Nephron progenitor cell (in vitro differentiated cells): ENCODE results near the gene ATP6V1F.

ENCODE experiments used
- DNase-seq: peaks from one replicate; pipeline ENCODE4 v3.0.0; 2021
- H3K27ac Mint-ChIP-seq: 2 replicates; pipeline ENCODE4 v1.8.0; 2021; ENCODE audit warnings: mild to moderate bottlenecking, moderate library complexity, mixed read lengths
- H3K27me3 Mint-ChIP-seq: 2 replicates; pipeline ENCODE4 v1.8.0; 2021; ENCODE audit warnings: mild to moderate bottlenecking, low read depth, mixed read lengths; ENCODE audit not compliant: poor library complexity
- H3K36me3 Mint-ChIP-seq: 2 replicates; pipeline ENCODE4 v1.8.0; 2021; ENCODE audit warnings: low read depth, mixed read lengths
- H3K4me1 Mint-ChIP-seq: 2 replicates; pipeline ENCODE4 v1.8.0; 2021; ENCODE audit warnings: mixed read lengths
- H3K4me3 Mint-ChIP-seq: 2 replicates; pipeline ENCODE4 v1.8.0; 2021; ENCODE audit warnings: mild to moderate bottlenecking, moderate library complexity, mixed read lengths
- H3K9me3 Mint-ChIP-seq: 2 replicates; pipeline ENCODE4 v1.8.0; 2021; ENCODE audit warnings: mild to moderate bottlenecking, moderate library complexity, mixed read lengths
- CTCF ChIP-seq: fragments of 200-600 bp; sonication (generic); IDR thresholded peaks from 2 replicates; pipeline ENCODE4 v1.5.0; 2021; ENCODE audit warnings: antibody characterized with exemption

Gene ATP6V1F

DNA sequence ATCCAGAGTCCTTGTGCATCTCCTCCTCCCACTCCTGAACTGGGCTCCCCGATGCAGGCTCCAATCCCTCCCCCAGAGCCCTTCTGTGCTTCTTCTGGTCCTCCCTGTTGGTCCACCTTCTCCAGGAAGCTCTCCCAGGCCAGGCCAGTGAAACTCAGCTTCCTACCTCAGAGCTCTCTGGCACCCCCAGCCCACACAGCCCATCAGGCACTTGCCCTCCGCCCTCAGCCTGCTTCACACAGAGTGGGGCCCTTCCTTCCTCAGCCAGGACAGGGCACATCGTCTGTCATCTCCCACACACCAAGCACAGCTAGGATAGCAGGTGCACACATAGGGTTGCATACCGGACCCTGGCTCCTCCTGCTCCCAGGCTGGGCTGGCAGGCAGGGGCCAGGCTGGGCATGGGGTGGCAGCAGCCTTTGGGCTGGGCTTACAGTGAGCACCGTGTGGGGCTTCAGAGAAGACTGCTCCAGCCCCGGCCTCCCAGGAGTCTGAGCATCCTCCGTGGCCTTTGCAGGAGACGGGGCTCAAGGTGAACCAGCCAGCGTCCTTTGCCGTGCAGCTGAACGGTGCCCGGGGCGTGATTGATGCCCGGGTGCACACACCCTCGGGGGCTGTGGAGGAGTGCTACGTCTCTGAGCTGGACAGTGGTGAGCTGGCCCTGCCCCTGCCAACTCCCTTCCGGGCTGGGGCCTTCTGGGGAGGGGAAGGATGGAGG, 6.5 kb upstream of the ATP6V1F start:
- Mint-ChIP-seq H3K27ac (no peak overlapping the region), H3K4me3 (no peak overlapping the region), H3K9me3 (no peaks in the 10 kb centered on the region), H3K27me3 (peaks cover 6% of the 10 kb centered on the region), H3K36me3 (no peaks in the 10 kb centered on the region), H3K4me1 (peaks cover 21% of the 10 kb centered on the region)
- no peak for DNase-seq
- no peak for TF ChIP-seq CTCF

DNA sequence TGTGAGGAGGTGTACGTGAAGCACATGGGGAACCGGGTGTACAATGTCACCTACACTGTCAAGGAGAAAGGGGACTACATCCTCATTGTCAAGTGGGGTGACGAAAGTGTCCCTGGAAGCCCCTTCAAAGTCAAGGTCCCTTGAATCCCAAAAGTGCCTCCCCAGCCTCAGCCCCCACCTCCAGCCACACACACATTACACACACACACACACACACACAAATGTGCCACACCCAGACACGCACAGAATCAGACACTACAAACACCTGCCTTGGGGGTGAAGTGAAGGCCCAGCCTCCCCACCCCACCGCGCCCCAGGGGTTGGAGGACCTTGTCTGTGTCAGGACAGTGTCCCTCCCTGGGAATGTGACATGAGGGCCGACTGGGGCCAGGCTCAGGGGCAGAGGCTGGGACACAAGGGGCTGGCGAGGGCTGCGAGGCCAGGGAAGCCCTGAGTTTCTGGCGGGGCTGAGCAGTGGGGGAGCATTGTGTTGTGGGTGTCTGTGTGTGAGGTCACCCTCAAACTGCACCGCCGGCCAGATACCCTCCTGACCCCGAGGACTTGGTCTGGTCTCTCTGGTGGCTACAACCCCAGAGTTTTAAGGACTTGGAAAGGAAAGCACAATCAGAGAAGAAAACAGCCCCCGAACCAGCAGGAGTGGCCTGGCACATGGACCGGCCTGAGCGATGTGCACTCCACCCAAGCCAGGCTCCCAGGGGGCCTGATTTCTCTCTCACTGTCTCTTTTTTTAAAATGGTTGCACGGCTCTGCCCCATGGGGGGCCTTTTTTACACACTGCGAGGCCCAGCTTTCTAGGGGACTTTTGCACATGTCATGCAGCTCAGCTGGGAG, 4.0 kb upstream of the ATP6V1F start:
- no peak for DNase-seq
- Mint-ChIP-seq H3K9me3 (no peaks in the 10 kb centered on the region), H3K4me3 (no peak overlapping the region), H3K36me3 (no peaks in the 10 kb centered on the region), H3K27ac (peak overlapping the region; percentile 81), H3K4me1 (peaks cover 36% of the 10 kb centered on the region), H3K27me3 (peaks cover 10% of the 10 kb centered on the region)
- TF ChIP-seq CTCF: no peak

GRCh38 chr7:128859232-128860157, 3.2 kb upstream of the ATP6V1F start:
- Mint-ChIP-seq H3K9me3 (no peaks in the 10 kb centered on the region), H3K36me3 (peaks cover 1% of the 10 kb centered on the region), H3K27ac (peak overlapping the region; percentile 81), H3K4me3 (no peak overlapping the region), H3K4me1 (peaks cover 43% of the 10 kb centered on the region), H3K27me3 (peaks cover 10% of the 10 kb centered on the region)
- no peak for TF ChIP-seq CTCF
- no peak for DNase-seq

GRCh38 chr7:128860158-128861073, 2.2 kb upstream of the ATP6V1F start:
- H3K4me3 Mint-ChIP-seq: no peak overlapping the region
- no peaks in the 10 kb centered on the region for H3K9me3 Mint-ChIP-seq
- peaks cover 12% of the 10 kb centered on the region for H3K27me3 Mint-ChIP-seq
- peaks cover 10% of the 10 kb centered on the region for H3K36me3 Mint-ChIP-seq
- peaks cover 52% of the 10 kb centered on the region for H3K4me1 Mint-ChIP-seq
- DNase-seq: no peak
- H3K27ac Mint-ChIP-seq: peak overlapping the region; percentile 75
- TF ChIP-seq CTCF: no peak

GRCh38 chr7:128861957-128862570, 592 bp upstream of the ATP6V1F start:
- peak overlapping the region; percentile 99 for H3K27ac Mint-ChIP-seq
- H3K9me3 Mint-ChIP-seq: no peaks in the 10 kb centered on the region
- peaks cover 15% of the 10 kb centered on the region for H3K27me3 Mint-ChIP-seq

More at GRCh38 chr7:128861957-128862570, 592 bp upstream of the ATP6V1F start:
- H3K36me3 Mint-ChIP-seq: peaks cover 15% of the 10 kb centered on the region
- no peak for TF ChIP-seq CTCF
- peaks cover 63% of the 10 kb centered on the region for H3K4me1 Mint-ChIP-seq
- no peak for DNase-seq
- peak overlapping the region; percentile 100 for H3K4me3 Mint-ChIP-seq
